ENCODE data around the gene GRK4. TPM values are rescaled to one million over a fixed set of nuclear protein-coding genes. Genes with fewer than 3 reads are reported as not detected.

Gene GRK4
- total RNA-seq, 1 donor from 2014 or later = 10.5 TPM

DNA sequence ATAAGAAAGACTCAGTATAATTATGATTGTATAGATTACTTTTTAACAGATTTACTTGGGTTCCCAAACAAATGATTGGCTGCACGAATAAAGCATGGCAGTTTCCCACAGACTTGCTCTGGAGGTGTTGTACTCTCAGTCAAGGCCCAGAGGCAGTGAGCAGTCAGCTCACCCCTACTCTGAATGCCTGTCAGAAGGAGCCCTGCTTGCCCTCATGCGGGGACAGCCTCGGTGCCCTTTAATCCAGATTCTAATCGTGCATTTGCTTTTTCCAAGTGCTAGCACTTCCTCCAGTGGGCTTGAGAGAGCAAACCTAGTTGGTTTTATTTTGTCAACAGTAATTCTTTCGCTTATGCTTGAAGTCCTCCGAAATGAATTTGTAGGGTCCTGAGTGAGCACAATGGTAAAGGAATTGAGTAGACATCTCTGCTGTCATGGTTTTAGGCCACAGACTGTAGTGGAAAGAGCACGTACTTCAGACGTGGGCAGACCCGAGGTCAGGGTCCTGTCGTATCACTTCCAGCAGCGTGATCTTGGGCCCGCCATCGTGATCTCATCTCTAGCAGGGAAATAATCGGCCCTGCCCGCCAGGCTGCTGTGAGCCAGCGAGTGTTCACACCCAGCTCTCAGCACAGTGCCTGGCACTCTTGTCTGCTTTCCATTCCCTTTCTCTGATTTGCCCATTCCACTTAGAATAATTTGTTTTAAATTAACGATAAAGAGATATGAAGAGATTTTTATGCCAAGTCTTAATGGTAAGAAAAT, 48.3 kb downstream of the GRK4 start:
- no peak for DNase-seq (ENCODE audit: extremely low spot score, unreplicated experiment)
- H3K4me3 Mint-ChIP-seq (ENCODE audit: unreplicated experiment) = no peak overlapping the region

DNA sequence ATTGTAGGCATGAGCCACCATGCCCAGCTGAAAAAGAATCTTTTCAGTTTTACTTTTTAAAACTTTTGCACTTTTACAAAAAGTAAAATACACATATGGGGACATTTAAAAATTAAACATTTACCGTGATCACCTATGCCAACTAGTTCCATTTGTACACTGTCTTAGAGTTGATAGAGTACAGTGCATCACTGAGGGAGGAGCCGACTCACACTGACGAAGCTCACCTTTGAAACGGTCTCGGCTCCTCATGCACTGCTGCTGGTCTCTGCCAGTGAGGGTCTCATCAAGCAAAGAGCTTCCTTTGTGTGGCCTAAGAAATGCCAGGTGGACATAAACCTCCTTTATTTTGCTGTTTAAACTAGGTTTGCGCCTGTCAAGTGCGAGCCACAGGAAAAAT, 50.0 kb downstream of the GRK4 start:
- no peaks in the 10 kb centered on the region for H3K27me3 Mint-ChIP-seq (ENCODE audit: unreplicated experiment)
- no peaks in the 10 kb centered on the region for H3K9me3 Mint-ChIP-seq (ENCODE audit: unreplicated experiment)
- H3K27ac Mint-ChIP-seq (ENCODE audit: unreplicated experiment) = no peak overlapping the region
- TF ChIP-seq, protein P1, sequence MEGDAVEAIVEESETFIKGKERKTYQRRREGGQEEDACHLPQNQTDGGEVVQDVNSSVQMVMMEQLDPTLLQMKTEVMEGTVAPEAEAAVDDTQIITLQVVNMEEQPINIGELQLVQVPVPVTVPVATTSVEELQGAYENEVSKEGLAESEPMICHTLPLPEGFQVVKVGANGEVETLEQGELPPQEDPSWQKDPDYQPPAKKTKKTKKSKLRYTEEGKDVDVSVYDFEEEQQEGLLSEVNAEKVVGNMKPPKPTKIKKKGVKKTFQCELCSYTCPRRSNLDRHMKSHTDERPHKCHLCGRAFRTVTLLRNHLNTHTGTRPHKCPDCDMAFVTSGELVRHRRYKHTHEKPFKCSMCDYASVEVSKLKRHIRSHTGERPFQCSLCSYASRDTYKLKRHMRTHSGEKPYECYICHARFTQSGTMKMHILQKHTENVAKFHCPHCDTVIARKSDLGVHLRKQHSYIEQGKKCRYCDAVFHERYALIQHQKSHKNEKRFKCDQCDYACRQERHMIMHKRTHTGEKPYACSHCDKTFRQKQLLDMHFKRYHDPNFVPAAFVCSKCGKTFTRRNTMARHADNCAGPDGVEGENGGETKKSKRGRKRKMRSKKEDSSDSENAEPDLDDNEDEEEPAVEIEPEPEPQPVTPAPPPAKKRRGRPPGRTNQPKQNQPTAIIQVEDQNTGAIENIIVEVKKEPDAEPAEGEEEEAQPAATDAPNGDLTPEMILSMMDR (IDR thresholded peaks at IDR 0.05) = no peak
- DNase-seq (ENCODE audit: extremely low spot score, unreplicated experiment) = no peak
- peaks cover 7% of the 10 kb centered on the region for H3K4me1 Mint-ChIP-seq (ENCODE audit: unreplicated experiment)
- H3K36me3 Mint-ChIP-seq (ENCODE audit: unreplicated experiment) = no peaks in the 10 kb centered on the region
- H3K4me3 Mint-ChIP-seq (ENCODE audit: unreplicated experiment) = no peak overlapping the region

More for the DNA sequence above, 48.3 kb downstream of the GRK4 start:
- Mint-ChIP-seq H3K27me3 (ENCODE audit: unreplicated experiment) (no peaks in the 10 kb centered on the region), H3K27ac (ENCODE audit: unreplicated experiment) (no peak overlapping the region), H3K9me3 (ENCODE audit: unreplicated experiment) (no peaks in the 10 kb centered on the region), H3K4me1 (ENCODE audit: unreplicated experiment) (peaks cover 7% of the 10 kb centered on the region), H3K36me3 (ENCODE audit: unreplicated experiment) (no peaks in the 10 kb centered on the region)
- TF ChIP-seq, protein P1 (IDR thresholded peaks at IDR 0.05) = no peak

DNA sequence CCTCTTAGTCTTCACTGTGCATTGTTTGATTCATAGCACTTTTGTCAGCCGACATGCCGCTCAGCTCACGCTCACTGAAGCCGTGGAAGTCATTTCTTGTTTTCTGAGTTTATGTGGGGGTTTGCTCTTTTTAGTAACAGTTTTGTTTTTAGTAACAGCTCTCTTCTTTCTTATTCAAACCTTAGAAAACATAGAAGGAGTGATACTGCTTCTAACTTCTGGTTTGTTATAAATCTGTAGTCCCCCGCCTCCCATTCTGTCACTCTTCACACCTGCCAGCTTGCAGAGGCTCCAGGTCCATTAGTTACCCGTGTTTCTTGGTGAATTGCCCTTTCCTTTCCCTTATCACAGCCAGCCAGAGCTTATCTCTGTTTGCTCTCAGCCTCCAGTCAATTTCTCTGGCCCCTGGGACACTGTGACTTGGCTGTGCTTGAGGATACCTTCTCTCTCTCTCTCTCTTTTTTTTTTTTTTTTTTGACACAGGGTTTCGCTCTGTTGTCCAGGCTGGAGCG, 50.5 kb downstream of the GRK4 start:
- no peak overlapping the region for H3K27ac Mint-ChIP-seq (ENCODE audit: unreplicated experiment)
- H3K27me3 Mint-ChIP-seq (ENCODE audit: unreplicated experiment) = no peaks in the 10 kb centered on the region
- H3K9me3 Mint-ChIP-seq (ENCODE audit: unreplicated experiment) = no peaks in the 10 kb centered on the region
- TF ChIP-seq, protein P1 (IDR thresholded peaks at IDR 0.05) = no peak
- DNase-seq (ENCODE audit: extremely low spot score, unreplicated experiment) = no peak
- peaks cover 7% of the 10 kb centered on the region for H3K4me1 Mint-ChIP-seq (ENCODE audit: unreplicated experiment)
- H3K4me3 Mint-ChIP-seq (ENCODE audit: unreplicated experiment) = no peak overlapping the region
- no peaks in the 10 kb centered on the region for H3K36me3 Mint-ChIP-seq (ENCODE audit: unreplicated experiment)

DNA sequence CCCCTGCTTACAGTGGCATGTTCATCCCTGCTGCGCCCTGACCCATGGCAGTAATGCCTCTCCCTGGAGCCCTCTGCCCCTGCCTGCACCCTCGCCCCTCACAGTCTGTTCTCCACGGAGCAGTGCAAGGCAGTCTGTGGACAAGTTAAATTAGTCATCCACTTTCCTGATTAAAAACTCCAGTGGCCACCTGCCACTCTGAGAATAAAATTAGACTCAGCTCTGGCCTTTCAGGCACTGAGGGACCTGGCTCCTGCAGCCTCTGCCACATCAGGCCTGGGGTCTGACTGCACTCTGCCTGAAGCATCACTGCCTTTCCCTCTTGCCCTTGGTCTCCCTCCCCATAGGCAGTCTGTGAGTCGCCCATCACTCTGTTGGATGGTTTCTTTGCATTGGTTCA, 53.6 kb downstream of the GRK4 start:
- DNase-seq (ENCODE audit: extremely low spot score, unreplicated experiment) = no peak
- no peaks in the 10 kb centered on the region for H3K9me3 Mint-ChIP-seq (ENCODE audit: unreplicated experiment)

DNA sequence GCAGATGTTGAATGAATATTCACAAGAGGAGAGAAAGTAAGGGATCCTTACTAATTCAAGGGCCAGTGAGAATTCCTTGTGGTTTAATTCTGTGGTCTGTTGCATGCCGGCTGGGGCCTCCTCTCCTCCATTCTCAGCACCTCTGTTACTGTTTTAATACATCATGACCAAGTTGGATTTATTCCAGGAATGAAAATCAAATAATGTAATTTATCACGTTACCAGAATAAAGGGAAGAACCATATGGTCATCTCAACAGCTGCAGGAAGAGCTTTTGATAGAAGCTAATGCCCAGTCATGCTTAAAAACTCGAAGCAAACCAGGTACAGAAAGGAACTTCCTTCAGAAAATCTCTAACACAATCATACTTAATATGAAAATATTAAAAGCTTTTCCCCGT, 54.1 kb downstream of the GRK4 start:
- H3K36me3 Mint-ChIP-seq (ENCODE audit: unreplicated experiment) = no peaks in the 10 kb centered on the region
- H3K9me3 Mint-ChIP-seq (ENCODE audit: unreplicated experiment) = no peaks in the 10 kb centered on the region
- H3K4me3 Mint-ChIP-seq (ENCODE audit: unreplicated experiment) = no peak overlapping the region
- H3K27me3 Mint-ChIP-seq (ENCODE audit: unreplicated experiment) = peaks cover 3% of the 10 kb centered on the region
- H3K4me1 Mint-ChIP-seq (ENCODE audit: unreplicated experiment) = no peaks in the 10 kb centered on the region
- TF ChIP-seq, protein P1 (IDR thresholded peaks at IDR 0.05) = no peak
- no peak for DNase-seq (ENCODE audit: extremely low spot score, unreplicated experiment)
- H3K27ac Mint-ChIP-seq (ENCODE audit: unreplicated experiment) = no peak overlapping the region

More for the DNA sequence above, 53.6 kb downstream of the GRK4 start:
- Mint-ChIP-seq H3K27me3 (ENCODE audit: unreplicated experiment) (peaks cover 3% of the 10 kb centered on the region), H3K4me3 (ENCODE audit: unreplicated experiment) (no peak overlapping the region), H3K36me3 (ENCODE audit: unreplicated experiment) (no peaks in the 10 kb centered on the region), H3K4me1 (ENCODE audit: unreplicated experiment) (no peaks in the 10 kb centered on the region), H3K27ac (ENCODE audit: unreplicated experiment) (no peak overlapping the region)
- TF ChIP-seq, protein P1 (IDR thresholded peaks at IDR 0.05) = no peak

Data from osteocyte (in vitro differentiated cells).